H54 (cell line): ENCODE data around the gene SCN1A.

ENCODE experiments used
- DNase-seq: peaks from one replicate; pipeline ENCODE4 v3.0.0; 2011; ENCODE audit warnings: low spot score, mixed read lengths; ENCODE audit not compliant: insufficient read length
- FAIRE-seq: peaks from 3 replicates; lab custom pipeline; 2011; peaks lifted over from hg19 to GRCh38; lab: Jason Lieb, UNC
- POLR2A ChIP-seq: IDR thresholded peaks from 2 replicates; pipeline ENCODE4 v1.6.1; 2011; ENCODE audit warnings: low read depth, mild to moderate bottlenecking, low read length

SCN1A gene

GRCh38 chr2:166127217-166128155, at the start of gene SCN1A:
Gene SCN1A (minus strand): TSS chr2:166128020. CDS start chr2:166073621, 54,399 bp downstream.
- no peak for DNase-seq
- FAIRE-seq, result peak; percentile 58
- no peak for TF ChIP-seq POLR2A

DNA sequence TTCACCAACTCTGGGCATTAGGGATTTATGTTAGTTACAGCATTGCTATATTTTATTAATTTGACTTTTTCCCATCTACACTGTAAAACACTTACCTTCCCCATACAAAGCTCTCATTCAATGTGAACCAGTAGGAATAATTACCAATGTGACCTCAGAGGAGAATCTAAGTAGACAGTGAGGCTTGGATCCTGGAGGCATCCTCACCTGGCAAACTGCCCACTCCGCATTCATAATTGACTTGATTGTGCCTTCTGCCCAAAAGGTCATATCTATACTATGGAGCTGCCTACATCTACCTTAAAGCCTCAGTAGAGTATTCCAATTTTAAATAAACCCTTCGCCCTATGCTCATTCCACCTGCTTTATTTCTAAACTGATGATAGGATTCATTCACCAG, 45.4 kb upstream of the SCN1A start:
- no peak for TF ChIP-seq POLR2A
- DNase-seq (no peak), FAIRE-seq (no peak)

GRCh38 chr2:166171216-166171615, 43.4 kb upstream of the SCN1A start:
- no peak for TF ChIP-seq POLR2A
- no peak for DNase-seq
- FAIRE-seq, result peak; percentile 11

DNA sequence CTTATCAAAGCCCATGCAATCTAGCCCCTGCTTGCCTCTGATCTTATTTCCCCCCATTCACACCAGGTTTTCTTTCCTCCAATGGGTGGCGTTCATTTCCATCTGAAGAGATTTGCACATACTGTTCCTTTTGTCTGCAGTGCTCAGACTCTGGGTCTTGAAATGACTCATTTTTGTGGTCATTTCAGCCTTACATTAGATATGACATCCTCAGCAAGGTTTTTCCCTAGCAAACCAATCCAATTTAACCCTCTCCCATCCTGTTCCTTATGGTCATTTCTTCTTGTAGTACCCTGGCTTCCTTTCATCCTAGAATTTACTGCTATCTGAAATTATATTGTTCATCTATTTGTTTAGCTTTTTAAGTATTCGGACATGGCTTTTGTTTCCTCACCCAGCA, 42.5 kb upstream of the SCN1A start:
- DNase-seq (peak; percentile 6), FAIRE-seq (peak; percentile 80)
- TF ChIP-seq POLR2A, result no peak

- FAIRE-seq (no peak), DNase-seq (no peak)
- no peak for TF ChIP-seq POLR2A
These were observed 39.6 kb upstream of the SCN1A start for GRCh38 chr2:166167449-166167848.

- TF ChIP-seq POLR2A, result no peak
- no peak for FAIRE-seq
- DNase-seq, result no peak
These were observed 36.0 kb upstream of the SCN1A start for GRCh38 chr2:166163775-166164174.

- FAIRE-seq, result no peak
- DNase-seq, result no peak
- no peak for TF ChIP-seq POLR2A
These were observed 30.7 kb upstream of the SCN1A start for GRCh38 chr2:166158546-166158945.

DNA sequence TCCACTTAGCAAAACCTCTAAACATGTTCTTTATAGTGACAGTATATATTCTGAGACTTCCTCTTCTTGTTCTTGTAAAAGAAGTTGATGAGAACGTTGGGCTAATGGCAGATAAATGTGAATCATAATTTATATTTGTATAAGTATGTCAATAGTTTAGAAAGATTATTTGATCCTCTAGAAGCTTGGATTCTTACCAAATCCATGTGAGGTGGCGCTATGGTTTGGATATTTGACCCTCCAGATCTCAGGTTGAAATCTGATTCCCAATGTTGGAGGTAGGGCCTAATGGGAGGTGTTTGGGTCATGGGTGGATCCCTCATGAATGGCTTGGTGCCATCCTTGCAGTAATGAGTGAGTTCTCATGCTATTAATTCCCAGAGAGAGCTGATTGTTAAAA, 29.8 kb upstream of the SCN1A start:
- DNase-seq, result no peak
- no peak for FAIRE-seq
- no peak for TF ChIP-seq POLR2A

- TF ChIP-seq POLR2A, result no peak
- DNase-seq, result no peak
- no peak for FAIRE-seq
These were observed 29.2 kb upstream of the SCN1A start for GRCh38 chr2:166156985-166157490.

- FAIRE-seq (no peak), DNase-seq (no peak)
- TF ChIP-seq POLR2A, result no peak
These were observed 27.8 kb upstream of the SCN1A start for GRCh38 chr2:166155589-166155988.

GRCh38 chr2:166154685-166155338, 27.0 kb upstream of the SCN1A start:
- DNase-seq (no peak), FAIRE-seq (no peak)
- TF ChIP-seq POLR2A, result no peak

DNA sequence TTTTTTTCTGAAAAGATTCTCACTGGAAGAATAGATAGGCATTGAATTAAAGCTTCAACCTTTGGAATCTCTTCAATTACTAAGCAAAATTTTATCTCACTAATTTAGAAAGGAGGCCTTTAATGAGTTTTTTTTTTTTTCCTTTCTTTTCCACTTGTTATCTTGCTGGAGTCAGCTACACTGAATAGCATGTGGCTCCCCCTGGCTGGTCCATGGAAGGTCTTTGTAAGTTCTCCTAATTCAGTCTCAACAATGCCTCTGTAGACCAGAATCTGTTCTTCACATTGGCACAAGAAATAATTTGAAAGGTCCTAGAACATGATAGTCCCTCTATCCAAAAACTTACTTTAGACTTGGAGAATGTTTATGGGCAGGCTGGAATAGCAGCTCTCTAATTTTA, 24.2 kb upstream of the SCN1A start:
- FAIRE-seq (no peak), DNase-seq (no peak)
- no peak for TF ChIP-seq POLR2A

DNA sequence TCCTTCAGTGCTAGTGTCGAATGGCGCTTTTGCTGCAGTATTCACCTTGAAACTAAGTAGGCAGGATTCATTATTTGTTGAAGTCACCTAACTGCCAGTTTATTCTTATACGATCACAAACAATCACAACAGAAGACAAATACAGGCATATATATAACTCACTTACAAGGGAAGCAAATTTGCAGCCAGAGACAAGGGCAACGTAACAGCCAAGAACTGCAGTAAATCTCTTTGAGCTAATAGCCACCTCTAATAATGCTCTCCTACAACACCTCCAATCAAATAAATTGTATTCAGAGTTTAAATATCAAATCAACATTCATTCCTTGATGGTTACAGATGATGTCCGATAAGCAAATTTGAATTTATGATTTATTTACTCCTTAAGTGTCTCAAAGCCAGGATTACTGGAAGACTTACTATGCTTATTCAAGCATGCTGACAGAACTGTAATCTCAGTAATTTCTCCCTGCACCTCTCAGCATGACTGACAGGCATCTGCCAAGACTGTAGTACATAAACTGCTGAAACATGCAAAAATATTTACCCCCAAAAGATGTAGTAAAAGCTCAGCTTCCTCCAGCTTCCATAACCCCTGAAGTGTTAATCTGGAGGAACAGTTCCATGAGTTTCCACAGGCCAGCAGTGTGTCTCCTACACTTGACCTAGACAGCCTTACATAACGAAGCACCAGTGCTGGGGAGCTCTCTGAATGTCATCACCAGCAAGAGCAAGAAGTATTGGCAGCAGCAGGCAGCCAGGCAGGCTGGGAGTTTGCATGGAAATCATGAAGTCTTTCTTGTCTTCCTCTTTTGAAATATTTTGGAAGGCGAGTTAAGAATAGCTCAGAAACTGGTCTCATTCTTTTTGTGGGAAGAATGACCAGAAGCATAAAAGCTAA, 20.9 kb upstream of the SCN1A start:
- no peak for TF ChIP-seq POLR2A
- FAIRE-seq, result no peak
- no peak for DNase-seq
